IPS-18c (cell line): ENCODE measurements around the gene ARHGAP26.

Experiments
- H3K4me3 ChIP-seq: 2 replicates; pipeline ENCODE4 v1.7.0; 2013; ENCODE audit warnings: low read depth, mild to moderate bottlenecking, low read length, moderate library complexity; ENCODE audit not compliant: insufficient read depth
- H3K9me3 ChIP-seq: one replicate; pipeline ENCODE4 v1.6.1; 2013; ENCODE audit warnings: mild to moderate bottlenecking, low read length, moderate library complexity; ENCODE audit not compliant: control insufficient read depth, insufficient read depth

ARHGAP26 gene

DNA sequence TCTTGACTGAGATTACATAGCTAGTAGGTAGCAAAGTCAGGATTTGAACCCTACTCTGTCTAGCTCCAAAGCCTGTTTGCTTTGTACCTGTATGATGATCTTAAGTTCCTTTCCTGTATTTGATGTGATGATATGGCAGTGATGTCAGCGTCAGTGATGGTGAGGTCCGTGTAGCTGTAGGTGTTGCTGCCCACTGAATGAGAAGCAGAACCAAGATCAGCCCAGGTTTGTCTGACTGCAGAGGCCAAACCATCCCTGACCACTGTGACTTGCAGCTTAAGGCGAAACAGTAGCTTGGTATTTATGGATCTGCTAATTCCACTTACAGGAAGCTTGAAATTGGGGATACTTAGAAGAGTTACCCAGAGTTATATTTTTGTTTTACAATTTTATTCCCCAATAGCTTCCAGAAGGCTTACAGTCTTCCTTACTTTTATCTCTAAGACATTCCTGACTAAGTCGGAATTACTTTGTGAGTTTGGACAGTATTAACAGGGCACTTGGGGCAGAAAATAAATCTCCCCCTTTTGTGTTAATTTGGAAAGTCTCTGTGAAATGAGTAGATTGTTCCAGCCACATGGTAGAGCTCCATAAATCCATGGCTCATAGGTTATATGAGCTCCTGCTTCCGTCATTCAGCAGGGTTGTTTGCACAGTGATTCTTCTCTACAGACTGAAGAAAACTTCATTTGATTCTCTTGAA lies 359.9 kb downstream of the ARHGAP26 start:
- no peak overlapping the region for H3K4me3 ChIP-seq

DNA sequence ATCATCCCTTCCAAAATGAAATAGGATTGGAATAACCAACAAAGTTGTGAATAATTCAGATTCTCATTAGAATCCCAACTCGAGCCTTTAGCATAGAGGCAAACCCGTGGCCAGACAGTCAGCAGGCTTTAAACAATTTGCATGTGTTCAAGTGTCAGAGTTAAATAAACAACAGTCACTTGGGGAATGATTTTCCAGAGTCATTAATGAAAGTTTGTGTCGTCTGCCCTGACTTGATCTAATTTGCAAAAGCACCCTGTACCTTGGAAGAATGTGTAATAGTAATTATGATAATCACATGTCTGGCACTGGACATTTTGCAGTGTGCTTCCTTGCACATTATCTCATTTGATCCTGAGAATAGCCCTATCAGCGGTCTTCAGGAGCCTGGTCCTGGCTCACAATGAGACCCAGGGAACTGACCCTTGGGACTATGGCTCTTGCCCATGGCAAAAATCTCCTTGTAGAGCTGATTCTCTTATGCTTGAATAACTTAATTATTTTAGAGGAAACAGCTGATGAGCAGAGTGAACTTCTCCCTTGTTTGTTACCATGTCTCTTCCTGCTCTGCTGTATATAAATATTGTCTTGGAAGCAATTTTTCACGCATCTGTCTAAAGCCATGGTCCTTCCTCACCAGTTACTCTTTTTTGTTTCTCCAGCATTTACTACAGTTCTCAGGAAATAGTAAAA lies 360.6 kb downstream of the ARHGAP26 start:
- no peak overlapping the region for H3K4me3 ChIP-seq
- no peaks in the 10 kb centered on the region for H3K9me3 ChIP-seq

More for the DNA sequence above, 359.9 kb downstream of the ARHGAP26 start:
- no peaks in the 10 kb centered on the region for H3K9me3 ChIP-seq

DNA sequence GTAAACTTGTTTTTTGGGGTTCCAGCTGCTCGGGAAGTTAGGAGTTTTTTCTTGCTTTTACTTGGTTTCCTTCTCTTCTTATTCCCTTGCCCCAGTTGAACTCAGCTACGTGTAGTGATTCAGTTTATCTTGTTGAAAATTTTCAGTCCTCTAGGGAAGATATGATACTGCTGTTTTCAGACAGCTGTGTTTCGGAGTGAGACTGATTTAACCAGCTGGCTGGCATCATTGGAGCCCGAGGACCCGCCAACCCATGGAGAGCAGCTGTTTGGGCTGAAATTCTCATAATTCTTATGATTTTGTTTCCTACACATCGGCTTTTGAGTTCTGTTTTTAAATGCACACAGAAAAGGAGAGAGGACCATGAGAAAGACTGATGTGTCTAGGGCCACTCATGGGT lies 361.8 kb downstream of the ARHGAP26 start:
- no peak overlapping the region for H3K4me3 ChIP-seq
- no peaks in the 10 kb centered on the region for H3K9me3 ChIP-seq

DNA sequence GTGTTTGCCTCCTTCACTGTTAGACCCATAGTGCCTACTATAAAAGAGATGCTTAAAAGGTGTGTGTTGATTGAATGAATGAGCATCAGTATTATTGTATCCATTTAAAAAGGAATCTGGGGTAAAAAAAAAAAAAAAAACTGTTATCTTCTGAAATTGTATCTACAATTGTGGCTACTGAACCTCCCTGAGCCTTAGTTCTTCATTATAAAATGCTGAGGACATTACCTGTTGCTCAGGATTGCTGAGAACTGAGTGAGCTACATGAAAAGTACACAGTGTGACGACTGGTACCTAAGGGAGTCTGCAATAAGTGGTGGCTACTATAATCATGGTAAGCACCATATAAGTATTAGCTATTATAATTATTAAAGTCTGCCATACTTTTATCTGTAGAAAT lies 362.6 kb downstream of the ARHGAP26 start:
- H3K9me3 ChIP-seq, result no peaks in the 10 kb centered on the region
- H3K4me3 ChIP-seq, result no peak overlapping the region

DNA sequence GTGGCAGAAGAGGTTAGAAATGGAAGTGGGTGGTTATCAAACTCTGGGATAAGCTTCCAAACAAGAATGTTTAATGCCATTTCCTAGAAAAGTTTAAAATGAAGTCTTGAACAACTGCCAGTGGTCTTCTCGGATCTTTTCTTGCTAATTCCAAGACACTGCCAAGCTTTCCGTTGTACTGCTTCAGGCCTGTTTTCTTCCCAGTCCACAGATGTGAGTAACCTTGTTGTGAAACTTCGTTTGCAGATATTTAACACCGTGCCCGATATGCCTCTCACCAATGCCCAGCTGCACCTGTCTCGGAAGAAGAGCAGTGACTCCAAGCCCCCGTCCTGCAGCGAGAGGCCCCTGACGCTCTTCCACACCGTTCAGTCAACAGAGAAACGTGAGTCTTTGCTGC lies 363.5 kb downstream of the ARHGAP26 start:
- Histone ChIP-seq H3K9me3 (no peaks in the 10 kb centered on the region), H3K4me3 (no peak overlapping the region)

DNA sequence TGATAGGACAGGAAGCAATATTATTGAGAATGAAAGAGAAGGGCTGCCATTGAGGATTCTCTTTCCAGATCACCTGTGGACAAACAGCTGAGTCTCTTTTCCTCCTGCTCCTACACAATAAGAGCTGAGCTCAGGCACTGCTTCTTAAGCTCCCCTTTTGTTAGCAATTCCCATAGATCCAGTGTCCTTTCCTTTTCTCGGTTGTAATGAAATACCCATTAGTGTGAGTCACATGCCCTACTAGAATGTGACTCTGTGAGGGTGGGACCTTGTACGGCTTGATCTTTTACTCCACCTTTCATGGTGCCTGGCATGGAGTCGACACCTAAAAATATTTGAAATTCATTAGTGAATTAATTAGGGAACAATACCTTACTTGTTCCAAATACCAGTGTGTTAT lies 364.1 kb downstream of the ARHGAP26 start:
- Histone ChIP-seq H3K9me3 (no peaks in the 10 kb centered on the region), H3K4me3 (no peak overlapping the region)

DNA sequence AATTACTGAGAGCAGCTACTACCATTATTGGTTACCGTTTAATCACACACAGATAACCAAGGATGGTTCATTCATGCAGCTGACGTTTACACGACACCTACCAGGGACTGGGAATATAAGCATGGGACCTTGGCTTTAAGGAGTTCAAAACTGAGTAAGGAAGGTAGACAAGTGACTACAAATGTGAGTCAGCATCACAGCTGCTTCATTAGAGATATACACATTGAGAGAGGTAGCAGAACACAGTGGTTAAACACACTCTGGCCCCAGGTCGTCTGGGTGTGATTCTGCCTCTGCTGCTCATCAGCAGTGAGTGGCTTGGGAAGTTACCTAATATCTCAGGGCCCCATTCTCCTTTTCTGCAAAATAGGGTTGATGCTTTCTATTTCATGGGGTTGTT lies 364.7 kb downstream of the ARHGAP26 start:
- Histone ChIP-seq H3K4me3 (no peak overlapping the region), H3K9me3 (no peaks in the 10 kb centered on the region)

DNA sequence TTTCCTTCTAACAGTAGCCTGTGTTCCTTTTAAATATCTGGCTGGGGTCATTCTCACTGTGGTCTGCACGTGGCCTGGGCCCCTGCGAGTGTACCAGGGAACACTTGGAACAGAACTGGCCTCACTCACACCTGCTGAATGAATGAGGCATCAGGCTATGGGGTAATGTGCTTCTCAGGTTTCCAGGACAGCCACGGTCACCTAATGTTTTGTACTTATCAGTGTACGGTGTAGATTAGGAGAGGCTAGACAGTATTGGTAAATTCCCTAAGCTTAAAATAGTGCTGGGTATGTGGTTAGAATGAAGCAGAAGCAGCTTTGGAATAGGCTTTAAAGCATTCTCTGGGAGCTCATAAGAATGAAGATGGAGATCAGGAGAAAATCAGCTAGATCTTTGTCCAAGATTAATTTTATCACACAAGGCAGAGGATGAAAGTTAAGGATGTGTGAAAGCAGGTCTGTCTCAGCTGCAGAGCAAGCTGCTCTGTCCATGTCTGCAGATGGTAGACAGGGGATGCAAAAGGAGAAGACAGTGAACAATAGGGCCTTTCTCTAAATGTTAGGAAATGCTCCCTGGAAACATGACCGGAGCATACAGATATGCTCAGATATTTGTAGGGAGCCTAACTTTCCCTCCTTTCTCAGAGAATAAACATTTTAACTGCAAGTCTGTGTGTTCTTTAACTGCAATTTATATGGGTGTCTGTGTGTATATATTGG lies 365.8 kb downstream of the ARHGAP26 start:
- no peaks in the 10 kb centered on the region for H3K9me3 ChIP-seq

DNA sequence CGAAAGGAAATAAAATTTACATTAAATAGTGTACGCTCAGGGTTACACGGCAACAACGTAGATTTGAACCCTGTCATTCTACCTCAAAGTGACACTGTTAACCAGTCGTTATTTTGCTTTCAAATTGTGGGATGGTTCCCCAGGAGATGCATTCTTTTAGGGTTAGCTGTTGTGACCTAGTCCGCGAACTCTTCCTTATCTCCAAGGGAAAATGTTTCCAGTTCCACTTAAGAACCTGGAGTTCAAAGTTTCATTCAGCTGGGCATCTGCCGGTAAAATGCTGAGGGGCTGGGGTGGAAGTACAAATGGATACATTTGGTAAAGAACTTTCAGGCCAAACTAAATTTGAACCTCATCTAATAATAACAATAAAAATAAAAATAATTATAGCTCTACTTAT lies 368.7 kb downstream of the ARHGAP26 start:
- H3K4me3 ChIP-seq, result no peak overlapping the region
- no peaks in the 10 kb centered on the region for H3K9me3 ChIP-seq

More for the DNA sequence above, 365.8 kb downstream of the ARHGAP26 start:
- H3K4me3 ChIP-seq, result no peak overlapping the region

DNA sequence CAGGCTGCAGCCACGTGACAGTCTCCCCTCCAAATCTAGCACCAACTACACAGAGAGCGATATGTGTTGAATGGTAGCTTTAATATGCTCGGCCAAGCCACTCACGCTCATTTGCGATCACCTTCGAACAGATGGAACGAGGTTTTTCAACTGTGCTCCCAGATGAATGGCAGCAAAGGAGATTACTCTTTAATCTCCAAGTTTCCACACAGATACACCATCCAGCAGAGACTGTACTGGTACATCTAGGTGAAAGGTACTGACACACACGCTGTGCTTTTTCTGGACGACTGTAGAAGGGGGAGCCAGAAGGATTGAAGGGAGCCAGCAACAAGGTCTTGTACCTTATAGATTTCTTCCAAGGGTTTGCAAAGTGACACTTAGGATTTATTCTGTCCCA lies 369.4 kb downstream of the ARHGAP26 start:
- Histone ChIP-seq H3K9me3 (no peaks in the 10 kb centered on the region), H3K4me3 (no peak overlapping the region)

DNA sequence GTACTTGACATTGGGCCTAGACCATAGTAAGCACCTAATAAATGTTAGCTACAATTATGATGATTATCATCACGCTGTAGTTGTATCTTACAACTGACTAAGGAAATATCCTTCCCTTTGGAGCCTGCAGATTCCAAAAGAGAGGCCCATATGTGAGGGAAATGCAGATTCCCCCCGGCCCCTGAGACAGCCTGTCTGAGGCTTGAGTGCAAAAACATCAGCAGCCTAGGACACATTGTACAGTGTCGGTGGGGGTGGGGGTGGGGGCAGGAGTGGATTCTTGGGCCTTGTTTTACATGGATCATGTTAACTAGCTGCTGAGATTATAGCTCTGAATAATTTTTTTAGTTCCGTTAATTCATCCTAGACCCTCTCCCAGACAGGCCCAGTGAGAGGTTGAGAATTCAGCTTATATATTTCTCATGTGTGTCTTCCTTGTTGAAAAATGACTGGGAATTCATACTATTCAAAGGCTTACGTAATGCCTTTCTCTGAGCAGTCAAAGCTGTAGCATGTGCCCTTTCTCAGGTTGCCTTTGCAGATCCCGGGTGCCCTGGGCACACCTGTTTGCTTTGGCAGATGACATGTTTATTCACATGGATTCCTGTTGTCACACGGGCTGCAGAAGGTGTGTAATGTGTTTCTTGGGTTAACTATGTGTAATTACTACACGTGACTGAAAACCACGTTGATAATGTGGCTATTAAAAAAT lies 370.5 kb downstream of the ARHGAP26 start:
- Histone ChIP-seq H3K9me3 (no peaks in the 10 kb centered on the region), H3K4me3 (no peak overlapping the region)

DNA sequence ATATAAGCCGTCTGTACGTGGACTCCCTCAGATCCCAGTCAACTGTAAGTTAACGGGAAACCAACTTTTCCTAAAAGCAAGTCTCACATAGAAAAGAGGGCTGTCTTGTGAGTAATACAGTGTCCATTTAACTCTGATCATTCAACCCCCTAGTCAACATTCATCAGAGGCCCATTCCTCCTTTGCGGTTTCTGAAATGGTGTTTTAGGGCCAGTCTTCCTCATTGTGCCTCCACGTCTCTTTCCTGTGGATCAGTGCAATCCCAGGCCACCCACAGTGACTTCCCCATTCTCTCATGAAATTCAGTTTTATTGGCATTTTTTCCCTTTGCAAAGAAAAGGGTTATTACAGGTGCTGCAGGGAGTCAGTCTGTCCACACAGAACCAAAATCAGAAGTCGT lies 371.5 kb downstream of the ARHGAP26 start:
- Histone ChIP-seq H3K4me3 (no peak overlapping the region), H3K9me3 (no peaks in the 10 kb centered on the region)

DNA sequence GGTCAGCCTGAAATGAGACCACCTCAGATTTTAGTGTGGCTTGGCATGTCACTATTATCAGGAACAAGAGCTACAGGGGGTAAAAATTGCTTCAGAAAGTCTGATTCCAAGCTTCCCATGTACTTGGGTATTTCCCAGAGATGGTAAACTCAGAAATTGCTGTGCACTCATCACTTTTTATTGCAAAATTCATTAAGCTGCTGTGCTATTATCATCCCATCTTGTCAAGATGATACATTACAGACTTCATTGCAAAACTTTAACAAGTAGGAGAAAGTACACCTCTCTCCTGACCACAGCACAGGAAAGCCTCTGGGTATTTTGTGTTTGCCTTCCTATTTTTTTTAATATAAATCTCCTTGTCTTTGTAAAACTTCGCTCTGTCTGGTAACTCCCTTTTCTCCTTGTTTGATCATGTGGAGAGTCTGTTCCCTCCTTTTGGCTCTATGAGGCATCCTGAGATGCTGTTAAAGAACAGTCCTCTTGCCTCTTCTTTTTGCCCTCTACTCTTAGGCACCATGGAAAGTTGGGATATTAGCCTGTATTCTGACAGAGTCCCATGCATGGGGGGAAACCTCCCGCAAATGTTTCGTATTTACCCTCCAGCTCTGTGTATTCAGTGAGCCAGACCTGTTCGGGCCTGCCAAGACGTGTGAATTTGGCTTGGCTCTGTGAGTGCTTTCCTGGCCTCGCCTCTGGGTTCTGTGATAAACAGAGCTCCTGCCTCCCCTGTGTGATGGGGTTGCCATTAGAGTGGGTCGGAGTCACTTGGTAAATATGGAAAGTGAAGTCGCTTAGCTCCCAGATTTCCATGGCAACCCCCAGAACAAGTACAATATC lies 372.6 kb downstream of the ARHGAP26 start:
- no peaks in the 10 kb centered on the region for H3K9me3 ChIP-seq
- no peak overlapping the region for H3K4me3 ChIP-seq

DNA sequence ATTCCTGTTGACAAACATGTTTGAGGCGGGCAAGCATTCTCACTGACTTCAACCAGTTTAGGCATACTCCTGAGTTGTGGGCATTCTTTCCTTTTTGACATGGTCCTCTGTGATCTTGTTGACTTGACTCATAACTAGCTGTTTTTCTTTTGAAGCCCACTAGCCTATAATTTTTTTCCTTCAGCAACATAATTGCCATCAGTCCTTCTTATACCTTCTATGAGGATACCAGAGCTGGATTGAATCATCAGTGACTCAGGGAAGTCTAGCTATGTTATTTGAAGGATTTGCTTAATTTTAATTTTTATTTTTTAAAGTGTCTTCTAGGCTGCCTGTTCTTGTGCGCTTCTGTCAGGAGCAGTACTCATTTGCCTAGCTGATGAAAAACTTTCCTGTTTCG lies 373.8 kb downstream of the ARHGAP26 start:
- H3K4me3 ChIP-seq, result no peak overlapping the region
- no peaks in the 10 kb centered on the region for H3K9me3 ChIP-seq

DNA sequence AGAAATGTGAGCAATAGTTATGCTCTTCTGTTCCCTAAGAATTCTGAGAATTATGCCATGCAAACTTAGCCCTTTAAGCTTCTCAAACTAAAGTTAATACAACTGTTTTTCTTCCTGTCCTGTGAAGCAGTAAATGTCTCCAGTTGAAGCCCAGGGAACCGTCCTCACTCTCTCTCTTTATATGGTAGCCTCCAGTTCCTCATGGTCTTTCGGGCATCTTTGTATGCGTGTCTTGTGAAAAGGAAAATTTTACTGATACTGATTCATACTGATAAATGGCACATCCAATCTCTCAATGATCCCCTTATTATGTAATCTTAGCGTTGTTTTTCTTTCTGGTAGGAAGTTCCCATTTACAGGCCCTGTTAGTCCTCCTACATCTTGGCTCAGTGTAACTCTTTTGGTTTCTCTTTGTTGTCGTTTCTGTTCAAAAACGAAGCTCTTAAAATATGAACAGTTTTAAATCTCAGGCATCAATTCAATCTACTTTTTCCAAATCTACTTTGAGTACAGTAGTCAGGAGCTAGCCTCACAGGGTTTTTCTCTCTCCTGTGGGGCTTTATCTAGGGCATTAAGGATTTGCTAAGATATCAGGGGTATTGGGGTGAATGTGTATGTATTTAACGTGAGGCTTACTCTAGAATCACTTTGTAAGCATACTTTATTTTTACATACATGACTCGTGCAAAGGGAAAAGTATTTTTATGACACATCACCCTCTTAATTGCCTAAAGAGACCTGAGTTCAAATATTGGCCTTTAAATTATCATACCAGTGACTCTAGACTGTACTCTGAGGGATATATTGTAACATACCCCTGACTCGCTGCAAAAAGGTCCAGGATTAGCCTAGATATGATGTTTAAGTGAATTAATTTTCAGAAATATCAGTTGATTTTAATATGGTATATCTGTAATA lies 375.3 kb downstream of the ARHGAP26 start:
- Histone ChIP-seq H3K9me3 (no peaks in the 10 kb centered on the region), H3K4me3 (no peak overlapping the region)

DNA sequence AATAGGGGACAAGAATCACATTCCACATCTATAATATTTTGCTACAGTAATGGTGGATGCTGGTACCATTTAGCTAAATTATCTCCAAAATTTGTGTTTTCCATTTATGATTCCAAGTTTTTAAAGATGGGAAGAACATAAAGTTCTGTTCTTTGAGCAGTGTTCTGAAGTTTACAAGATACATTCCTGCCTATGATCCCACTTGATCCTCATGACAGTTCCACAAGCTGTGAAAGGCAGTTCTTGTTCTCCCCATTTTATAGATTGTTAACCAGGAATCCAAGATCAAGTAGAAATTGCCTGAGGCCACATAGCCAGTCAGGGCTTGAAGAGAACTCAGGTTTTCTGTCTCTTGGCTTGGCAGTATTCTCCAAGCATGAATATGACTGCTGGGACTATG lies 376.0 kb downstream of the ARHGAP26 start:
- H3K4me3 ChIP-seq, result no peak overlapping the region
- no peaks in the 10 kb centered on the region for H3K9me3 ChIP-seq
